Natural killer cell (primary cell): Measurements from ENCODE around the gene MAPK7. TPM values are rescaled to one million over a fixed set of nuclear protein-coding genes. Genes with fewer than 3 reads are reported as not detected.
A peak's percentile ranks its signal among the peaks of the same experiment; 100 is the strongest.

Experiments
- ATAC-seq, 3 donors: fragments of 150-1000 bp in 2 of 3; fragments of 200-7000 bp in 1 of 3; cut with Tn5 transposase; 1 replicate in 1 of 3; 2 replicates in 2 of 3; pipeline ENCODE4 v1.10.0; 2021; ENCODE audit warnings: mild to moderate bottlenecking in 2 of 3, moderate library complexity in 2 of 3
- DNase-seq, 2 donors: peaks; one replicate each; pipeline versions ENCODE4 v3.0.0 to v3.0.0-alpha.2; 2013 to 2021; ENCODE audit warnings: mixed read lengths in 1 of 2
- H3K27ac ChIP-seq: one replicate; pipeline ENCODE4 v1.5.1; 2013; ENCODE audit warnings: mild to moderate bottlenecking, low read length
- H3K27me3 ChIP-seq: one replicate; pipeline ENCODE4 v1.6.1; 2013; ENCODE audit warnings: low read length; ENCODE audit not compliant: control insufficient read depth, insufficient read depth
- H3K36me3 ChIP-seq: one replicate; pipeline ENCODE4 v1.6.1; 2013; ENCODE audit warnings: low read length; ENCODE audit not compliant: control insufficient read depth, insufficient read depth
- H3K4me1 ChIP-seq: one replicate; pipeline ENCODE4 v1.6.1; 2013; ENCODE audit warnings: low read length; ENCODE audit not compliant: control insufficient read depth, insufficient read depth
- H3K4me3 ChIP-seq: one replicate; pipeline ENCODE4 v1.5.1; 2013; ENCODE audit warnings: low read length
- H3K9me3 ChIP-seq: one replicate; pipeline ENCODE4 v1.6.1; 2013; ENCODE audit warnings: low read length; ENCODE audit not compliant: control insufficient read depth, insufficient read depth
- H3K27ac Mint-ChIP-seq, 2 donors: one replicate each; pipeline ENCODE4 v1.8.0; 2022; ENCODE audit warnings: mild to moderate bottlenecking in 2 of 2, mixed read lengths in 2 of 2, moderate library complexity in 1 of 2
- H3K27me3 Mint-ChIP-seq, 2 donors: one replicate each; pipeline ENCODE4 v1.8.0; 2022; ENCODE audit warnings: low read depth in 2 of 2, mixed read lengths in 2 of 2
- H3K36me3 Mint-ChIP-seq: one replicate; pipeline ENCODE4 v1.8.0; 2022; ENCODE audit warnings: mixed read lengths
- H3K4me1 Mint-ChIP-seq, 2 donors: one replicate each; pipeline ENCODE4 v1.8.0; 2022; ENCODE audit warnings: mixed read lengths in 2 of 2
- H3K4me3 Mint-ChIP-seq: one replicate; pipeline ENCODE4 v1.8.0; 2022; ENCODE audit warnings: mild to moderate bottlenecking, moderate library complexity, mixed read lengths
- H3K9me3 Mint-ChIP-seq, 2 donors: one replicate each; pipeline ENCODE4 v1.8.0; 2022; ENCODE audit warnings: mixed read lengths in 2 of 2
- WGBS: methylation state at CpG from one replicate; pipeline ENCODE4 v1.1.7; 2013; ENCODE audit warnings: missing lambda C conversion rate; ENCODE audit not compliant: insufficient coverage; 5-methylcytosine and 5-hydroxymethylcytosine counted together
- intact Hi-C: fragments of 100-400 bp; cut with micrococcal nuclease; formaldehyde crosslinking; loops from one replicate; pipeline ENCODE4 v1.14.2; 2022
- total RNA-seq, 4 donors: library from RNA; stranded (reverse); fragments of 120-200 nt in 1 of 4; gene quantifications; one replicate each; pipeline versions ENCODE4 v1.2.3 to v1.2.4, GENCODE V29; 2013 to 2022
- TF ChIP-seq, protein P1 (sequence below): fragments of 200-600 bp; IDR thresholded peaks from one replicate; pipeline ENCODE4 v1.8.0; 2022; ENCODE audit warnings: antibody characterized with exemption

The MAPK7 gene
- total RNA-seq, 3 donors from 2014 or later (not counting 1 experiment from before 2014, with no cell fraction given), result 39.2 to 63.5 (median 54.1) TPM

GRCh38 chr17:19418251-19418992, 40.1 kb downstream of the MAPK7 start:
- H3K36me3 Mint-ChIP-seq, result no peaks in the 10 kb centered on the region
- DNase-seq (peak in 1 of 2 donors; percentile 28), ATAC-seq (no peak)
- TF ChIP-seq, protein P1, sequence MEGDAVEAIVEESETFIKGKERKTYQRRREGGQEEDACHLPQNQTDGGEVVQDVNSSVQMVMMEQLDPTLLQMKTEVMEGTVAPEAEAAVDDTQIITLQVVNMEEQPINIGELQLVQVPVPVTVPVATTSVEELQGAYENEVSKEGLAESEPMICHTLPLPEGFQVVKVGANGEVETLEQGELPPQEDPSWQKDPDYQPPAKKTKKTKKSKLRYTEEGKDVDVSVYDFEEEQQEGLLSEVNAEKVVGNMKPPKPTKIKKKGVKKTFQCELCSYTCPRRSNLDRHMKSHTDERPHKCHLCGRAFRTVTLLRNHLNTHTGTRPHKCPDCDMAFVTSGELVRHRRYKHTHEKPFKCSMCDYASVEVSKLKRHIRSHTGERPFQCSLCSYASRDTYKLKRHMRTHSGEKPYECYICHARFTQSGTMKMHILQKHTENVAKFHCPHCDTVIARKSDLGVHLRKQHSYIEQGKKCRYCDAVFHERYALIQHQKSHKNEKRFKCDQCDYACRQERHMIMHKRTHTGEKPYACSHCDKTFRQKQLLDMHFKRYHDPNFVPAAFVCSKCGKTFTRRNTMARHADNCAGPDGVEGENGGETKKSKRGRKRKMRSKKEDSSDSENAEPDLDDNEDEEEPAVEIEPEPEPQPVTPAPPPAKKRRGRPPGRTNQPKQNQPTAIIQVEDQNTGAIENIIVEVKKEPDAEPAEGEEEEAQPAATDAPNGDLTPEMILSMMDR, result no peak
- 51% methylated on average over 7 of the region's 7 CpGs for WGBS
- H3K36me3 ChIP-seq, result no peaks in the 10 kb centered on the region
- H3K4me3 Mint-ChIP-seq, result no peak overlapping the region
- no peaks in the 10 kb centered on the region for H3K4me1 ChIP-seq
- no peak overlapping the region for H3K27ac Mint-ChIP-seq
- no peaks in the 10 kb centered on the region for H3K27me3 Mint-ChIP-seq
- H3K9me3 ChIP-seq, result no peaks in the 10 kb centered on the region
- H3K9me3 Mint-ChIP-seq, result no peaks in the 10 kb centered on the region
- no peak overlapping the region for H3K4me3 ChIP-seq
- H3K27ac ChIP-seq, result no peak overlapping the region
- intact Hi-C loops, result no loop called here
- H3K4me1 Mint-ChIP-seq, result peaks cover 0 to 5% of the 10 kb centered on the region in 2 donors
- H3K27me3 ChIP-seq, result no peaks in the 10 kb centered on the region

- TF ChIP-seq, protein P1, result no peak
- no peaks in the 10 kb centered on the region for H3K36me3 ChIP-seq
- H3K9me3 ChIP-seq, result no peaks in the 10 kb centered on the region
- H3K27ac Mint-ChIP-seq, result no peak overlapping the region
- DNase-seq (no peak), ATAC-seq (no peak)
- no peaks in the 10 kb centered on the region for H3K27me3 Mint-ChIP-seq
- no peak overlapping the region for H3K27ac ChIP-seq
- H3K27me3 ChIP-seq, result no peaks in the 10 kb centered on the region
- H3K4me1 Mint-ChIP-seq, result peaks cover 0 to 5% of the 10 kb centered on the region in 2 donors
- no peaks in the 10 kb centered on the region for H3K9me3 Mint-ChIP-seq
- H3K36me3 Mint-ChIP-seq, result no peaks in the 10 kb centered on the region
- intact Hi-C loops, result no loop called here
- H3K4me1 ChIP-seq, result no peaks in the 10 kb centered on the region
- WGBS, result no CpG with 5 or more reads among the region's 4 CpGs
- no peak overlapping the region for H3K4me3 ChIP-seq
- H3K4me3 Mint-ChIP-seq, result no peak overlapping the region
These were observed 42.9 kb downstream of the MAPK7 start for GRCh38 chr17:19421219-19421618.

DNA sequence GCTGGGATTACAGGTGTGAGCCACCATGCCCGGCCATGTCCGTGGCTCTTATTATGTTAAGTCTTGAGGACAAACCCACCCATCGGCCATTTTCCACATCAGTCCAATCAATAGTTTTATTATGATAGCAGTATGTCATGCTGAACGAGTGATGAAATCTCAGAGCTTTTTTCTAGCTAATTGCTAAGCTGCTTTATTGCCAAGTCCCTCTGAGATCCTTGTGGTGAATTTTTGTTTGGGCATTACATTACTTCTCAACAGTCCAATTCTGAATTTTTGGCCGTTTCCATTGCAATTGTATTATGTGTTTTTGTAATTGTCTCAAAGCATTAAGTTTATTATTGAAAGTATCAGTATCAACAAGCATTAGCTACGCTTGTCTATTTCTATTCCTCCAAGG, 43.6 kb downstream of the MAPK7 start:
- intact Hi-C loops, result no loop called here
- no peak overlapping the region for H3K27ac Mint-ChIP-seq
- no peaks in the 10 kb centered on the region for H3K27me3 ChIP-seq
- no peaks in the 10 kb centered on the region for H3K36me3 ChIP-seq
- no peak overlapping the region for H3K27ac ChIP-seq
- no peaks in the 10 kb centered on the region for H3K27me3 Mint-ChIP-seq
- no peaks in the 10 kb centered on the region for H3K9me3 Mint-ChIP-seq
- TF ChIP-seq, protein P1, result no peak
- H3K4me1 Mint-ChIP-seq, result peaks cover 0 to 5% of the 10 kb centered on the region in 2 donors
- H3K4me3 ChIP-seq, result no peak overlapping the region
- 95% methylated on average over 5 of the region's 6 CpGs for WGBS
- ATAC-seq (no peak), DNase-seq (no peak)
- no peaks in the 10 kb centered on the region for H3K4me1 ChIP-seq
- no peaks in the 10 kb centered on the region for H3K9me3 ChIP-seq
- H3K36me3 Mint-ChIP-seq, result no peaks in the 10 kb centered on the region
- no peak overlapping the region for H3K4me3 Mint-ChIP-seq
